ENCODE data around the gene PKNOX2.

DNA sequence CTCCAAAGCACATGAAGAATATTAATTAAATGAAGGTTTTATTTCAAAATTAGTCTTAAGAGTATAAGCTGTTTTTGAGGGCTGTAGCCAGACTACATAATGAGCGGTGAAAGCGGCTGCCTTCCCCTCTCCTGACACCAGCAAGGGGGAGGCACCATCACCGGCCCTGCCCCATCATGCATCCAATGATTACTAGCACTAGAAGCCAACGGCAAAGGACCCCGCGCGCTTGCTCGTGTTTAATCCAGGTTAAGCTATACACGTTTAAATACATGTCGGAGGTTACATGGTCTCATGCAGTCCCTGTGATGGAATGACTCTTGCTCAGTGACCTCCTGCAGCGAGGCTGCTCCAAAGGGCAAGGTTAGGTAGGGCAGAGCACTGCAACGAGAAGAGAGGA, 281.2 kb downstream of the PKNOX2 start:
- TF ChIP-seq, protein P1, sequence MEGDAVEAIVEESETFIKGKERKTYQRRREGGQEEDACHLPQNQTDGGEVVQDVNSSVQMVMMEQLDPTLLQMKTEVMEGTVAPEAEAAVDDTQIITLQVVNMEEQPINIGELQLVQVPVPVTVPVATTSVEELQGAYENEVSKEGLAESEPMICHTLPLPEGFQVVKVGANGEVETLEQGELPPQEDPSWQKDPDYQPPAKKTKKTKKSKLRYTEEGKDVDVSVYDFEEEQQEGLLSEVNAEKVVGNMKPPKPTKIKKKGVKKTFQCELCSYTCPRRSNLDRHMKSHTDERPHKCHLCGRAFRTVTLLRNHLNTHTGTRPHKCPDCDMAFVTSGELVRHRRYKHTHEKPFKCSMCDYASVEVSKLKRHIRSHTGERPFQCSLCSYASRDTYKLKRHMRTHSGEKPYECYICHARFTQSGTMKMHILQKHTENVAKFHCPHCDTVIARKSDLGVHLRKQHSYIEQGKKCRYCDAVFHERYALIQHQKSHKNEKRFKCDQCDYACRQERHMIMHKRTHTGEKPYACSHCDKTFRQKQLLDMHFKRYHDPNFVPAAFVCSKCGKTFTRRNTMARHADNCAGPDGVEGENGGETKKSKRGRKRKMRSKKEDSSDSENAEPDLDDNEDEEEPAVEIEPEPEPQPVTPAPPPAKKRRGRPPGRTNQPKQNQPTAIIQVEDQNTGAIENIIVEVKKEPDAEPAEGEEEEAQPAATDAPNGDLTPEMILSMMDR (IDR thresholded peaks at IDR 0.05), result no peak
- TF ChIP-seq POLR2AphosphoS5 (IDR thresholded peaks at IDR 0.05; ENCODE audit: insufficient read depth in 1 of 2, low read depth in 1 of 2) (no peak), POLR2A (IDR thresholded peaks at IDR 0.05) (no peak)

Data from vagina (tissue), 2 donors.